Heart right ventricle (tissue), 16 donors: ENCODE data around the gene SUSD4. TPM values are rescaled to one million over a fixed set of nuclear protein-coding genes. Genes with fewer than 3 reads are reported as not detected.

ENCODE experiments used
- ATAC-seq, 8 donors: fragments of 200-7000 bp; cut with Tn5 transposase; one replicate each; pipeline ENCODE4 v1.9.1; 2020; ENCODE audit warnings: mild to moderate bottlenecking in 8 of 8, moderate library complexity in 8 of 8, moderate number of reproducible peaks in 1 of 8
- DNase-seq, 2 donors: peaks; one replicate each; pipeline ENCODE4 v3.0.0-alpha.2; 2020
- H3K27ac ChIP-seq, 10 donors: fragments of 200-600 bp; sonication (generic) in 2 of 10; one replicate each; pipeline versions ENCODE4 v1.5.0 to v1.8.0; 2020 to 2022; ENCODE audit warnings: mild to moderate bottlenecking in 3 of 10
- H3K27me3 ChIP-seq, 7 donors: fragments of 200-600 bp; one replicate each; pipeline ENCODE4 v1.8.0; 2021 to 2022; ENCODE audit warnings: mild to moderate bottlenecking in 2 of 7
- H3K36me3 ChIP-seq, 9 donors: fragments of 200-600 bp; sonication (generic) in 1 of 9; one replicate each; pipeline versions ENCODE4 v1.5.0 to v1.8.0; 2020 to 2022; ENCODE audit warnings: mild to moderate bottlenecking in 2 of 9
- H3K4me1 ChIP-seq, 9 donors: fragments of 200-600 bp; sonication (generic) in 1 of 9; one replicate each; pipeline versions ENCODE4 v1.5.0 to v1.8.0; 2020 to 2022; ENCODE audit warnings: mild to moderate bottlenecking in 4 of 9
- H3K4me3 ChIP-seq, 10 donors: fragments of 200-600 bp; sonication (generic) in 2 of 10; one replicate each; pipeline versions ENCODE4 v1.5.0 to v1.8.0; 2020 to 2022; ENCODE audit warnings: mild to moderate bottlenecking in 7 of 10, moderate library complexity in 2 of 10
- H3K9me3 ChIP-seq, 11 donors: fragments of 200-600 bp in 10 of 11; sonication (generic) in 2 of 11; one replicate each; pipeline versions ENCODE4 v1.5.0 to v1.8.0; 2013 to 2022; ENCODE audit warnings: mild to moderate bottlenecking in 2 of 11, control low read depth in 1 of 11, moderate library complexity in 1 of 11
- WGBS, 2 donors: extraction: QIAGEN DNeasy Blood & Tissue Kit; methylation state at CpG; one replicate each; pipeline ENCODE4 v1.1.7; 2013; ENCODE audit warnings: inconsistent platforms in 1 of 2; 5-methylcytosine and 5-hydroxymethylcytosine counted together
- intact Hi-C, 10 donors: fragments of 100-400 bp; cut with DNase I; formaldehyde crosslinking; loops; one replicate each; pipeline versions ENCODE4 v1.11.1 to v1.14.2; 2022
- polyA plus RNA-seq, 2 donors: library from polyadenylated mRNA; stranded (reverse); fragments of 200-250 nt; gene quantifications; one replicate each; pipeline ENCODE4 v1.2.3, GENCODE V29; 2013
- total RNA-seq, 10 donors: library from RNA; stranded (reverse); fragmentation: NEBNext Ultra II Directional in 3 of 10; extraction: Animal tissue kit (Norgen Biotek cat#: 25700) in 3 of 10; gene quantifications; one replicate each; pipeline versions ENCODE4 v1.2.1 to v1.2.4, GENCODE V29; 2021 to 2023
- TF ChIP-seq, protein P1 (sequence below), 9 donors: fragments of 200-600 bp; sonication (generic) in 2 of 9; IDR thresholded peaks; one replicate each; pipeline versions ENCODE4 v1.5.0 to v1.8.0; 2021 to 2022; ENCODE audit warnings: antibody characterized with exemption in 9 of 9, mild to moderate bottlenecking in 5 of 9, moderate library complexity in 1 of 9
- donor health status: Arrhythmogenic right ventricular cardiomyopathy.
- donor health status: ischemic (EF 13 %, LVEDD 7.1; RV severe dilation, severe dysfunction).
- donor health status: healthy with polysubstance abuse.
- donor health status: DM: no; HTN: yes; CAD: no.
- donor health status: DM: no; HTN: no; CAD: no.
- donor health status: ischemic (EF 25% LVEDD 6.9; RV normal size, moderate dysfunction).
- donor health status: ischemic (EF 25% LVEDD 5.7; RV mildly dilated, moderate dysfunction).
- donor health status: healthy.
- donor health status: DM: yes; HTN: yes; CAD: no.
- donor health status: Ischemic cardiomyopathy.
- donor health status: ischemic (EF 35%, LVEDD 5.7; RV mildly dilated, moderate dysfunction).
- donor health status: nonischemic (EF 11% LVEDD 7.7; RV severe dilation, severe dysfunction).
- donor health status: DM: yes; HTN: yes; CAD: no.
- donor health status: PGD.
- donor health status: ischemic (EF 29% LVEDD 5.4; RV normal size, mild dysfunction).
- donor health status: nonischemic (EF 23%, LVEDD 6.1; RV moderate dilation, normal function).

SUSD4 gene
- total and polyA plus RNA-seq, 12 donors, result 0.99 to 36.5 (median 6.2) TPM

DNA sequence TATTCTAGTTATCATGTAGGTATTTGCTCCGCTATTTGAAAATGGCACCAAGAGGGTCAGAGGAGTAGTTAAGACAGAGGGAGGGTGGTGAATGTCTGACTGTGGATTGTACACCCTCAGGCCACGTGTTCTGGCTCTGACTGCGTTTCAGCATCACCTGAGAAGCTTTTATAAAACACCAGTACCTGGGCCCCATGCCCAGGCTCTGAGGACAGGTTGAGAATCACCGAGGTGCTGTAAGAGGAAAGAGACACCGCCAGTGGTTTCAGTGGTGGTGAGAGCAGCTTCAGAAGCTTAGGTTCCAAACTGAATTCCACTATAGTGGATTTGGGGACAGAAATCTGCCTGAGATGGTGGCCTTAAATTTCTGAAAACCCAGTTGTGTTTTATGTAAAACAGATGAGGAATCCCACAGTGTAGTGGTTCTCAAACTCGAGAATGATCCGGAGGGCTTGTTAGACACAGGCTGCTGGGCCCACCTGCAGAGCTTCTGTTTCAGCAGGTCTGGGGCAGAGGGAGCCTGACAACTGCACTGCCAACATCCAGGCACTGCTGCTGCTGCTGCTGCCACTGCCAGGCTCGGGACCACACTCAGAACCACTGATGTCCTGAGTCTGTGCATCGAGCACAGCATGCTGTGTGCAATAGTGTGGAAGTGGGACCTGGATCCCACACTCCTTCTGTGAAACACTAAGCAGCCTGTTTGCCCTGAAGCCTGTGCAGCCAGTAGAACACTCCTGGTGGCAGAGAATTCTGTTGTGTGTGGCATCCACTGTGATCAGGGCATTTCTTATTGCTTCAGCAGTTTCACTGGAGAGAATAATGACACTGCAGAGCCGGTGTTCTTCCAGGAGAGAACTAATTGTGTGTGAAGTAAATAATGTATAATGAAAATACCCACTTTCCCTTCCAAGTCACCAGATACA is 98.7 kb downstream of the SUSD4 start:
- DNase-seq (no peak), ATAC-seq (no peak)
- Histone ChIP-seq H3K4me3 (no peak overlapping the region), H3K27ac (no peak overlapping the region), H3K4me1 (no peaks in the 10 kb centered on the region), H3K9me3 (no peaks in the 10 kb centered on the region), H3K27me3 (no peaks in the 10 kb centered on the region), H3K36me3 (no peaks in the 10 kb centered on the region)
- WGBS, 2 donors, result 79 to 87% methylated on average over 10 of the region's 10 CpGs
- intact Hi-C loops, result no loop called here
- TF ChIP-seq, protein P1, sequence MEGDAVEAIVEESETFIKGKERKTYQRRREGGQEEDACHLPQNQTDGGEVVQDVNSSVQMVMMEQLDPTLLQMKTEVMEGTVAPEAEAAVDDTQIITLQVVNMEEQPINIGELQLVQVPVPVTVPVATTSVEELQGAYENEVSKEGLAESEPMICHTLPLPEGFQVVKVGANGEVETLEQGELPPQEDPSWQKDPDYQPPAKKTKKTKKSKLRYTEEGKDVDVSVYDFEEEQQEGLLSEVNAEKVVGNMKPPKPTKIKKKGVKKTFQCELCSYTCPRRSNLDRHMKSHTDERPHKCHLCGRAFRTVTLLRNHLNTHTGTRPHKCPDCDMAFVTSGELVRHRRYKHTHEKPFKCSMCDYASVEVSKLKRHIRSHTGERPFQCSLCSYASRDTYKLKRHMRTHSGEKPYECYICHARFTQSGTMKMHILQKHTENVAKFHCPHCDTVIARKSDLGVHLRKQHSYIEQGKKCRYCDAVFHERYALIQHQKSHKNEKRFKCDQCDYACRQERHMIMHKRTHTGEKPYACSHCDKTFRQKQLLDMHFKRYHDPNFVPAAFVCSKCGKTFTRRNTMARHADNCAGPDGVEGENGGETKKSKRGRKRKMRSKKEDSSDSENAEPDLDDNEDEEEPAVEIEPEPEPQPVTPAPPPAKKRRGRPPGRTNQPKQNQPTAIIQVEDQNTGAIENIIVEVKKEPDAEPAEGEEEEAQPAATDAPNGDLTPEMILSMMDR (IDR thresholded peaks at IDR 0.05), result no peak

DNA sequence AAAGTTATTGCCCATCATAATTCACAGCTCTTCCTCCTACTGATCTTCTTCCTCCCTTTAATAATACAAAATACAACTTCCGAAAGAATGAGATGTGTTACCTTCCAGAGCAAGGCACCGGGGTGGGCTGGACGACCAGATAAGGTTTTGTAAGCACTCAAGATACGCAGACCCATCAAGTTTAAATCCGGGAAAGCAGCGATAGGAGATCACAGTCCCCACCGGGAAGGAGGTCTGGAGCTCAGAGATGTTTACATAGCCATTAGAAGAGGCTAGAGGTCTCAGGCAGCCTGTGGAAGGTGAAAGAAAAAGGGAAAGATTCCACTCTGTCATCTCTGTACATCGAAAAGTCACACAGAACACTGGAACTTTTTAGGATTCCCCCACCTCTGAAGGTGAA is 99.4 kb downstream of the SUSD4 start:
- Histone ChIP-seq H3K9me3 (no peaks in the 10 kb centered on the region), H3K27ac (no peak overlapping the region), H3K4me3 (no peak overlapping the region), H3K36me3 (no peaks in the 10 kb centered on the region), H3K27me3 (no peaks in the 10 kb centered on the region), H3K4me1 (no peaks in the 10 kb centered on the region)
- TF ChIP-seq, protein P1 (IDR thresholded peaks at IDR 0.05), result no peak
- DNase-seq (no peak), ATAC-seq (no peak)
- WGBS, 2 donors, result 40 to 58% methylated on average over 8 of the region's 8 CpGs
- intact Hi-C loops, result no loop called here

DNA sequence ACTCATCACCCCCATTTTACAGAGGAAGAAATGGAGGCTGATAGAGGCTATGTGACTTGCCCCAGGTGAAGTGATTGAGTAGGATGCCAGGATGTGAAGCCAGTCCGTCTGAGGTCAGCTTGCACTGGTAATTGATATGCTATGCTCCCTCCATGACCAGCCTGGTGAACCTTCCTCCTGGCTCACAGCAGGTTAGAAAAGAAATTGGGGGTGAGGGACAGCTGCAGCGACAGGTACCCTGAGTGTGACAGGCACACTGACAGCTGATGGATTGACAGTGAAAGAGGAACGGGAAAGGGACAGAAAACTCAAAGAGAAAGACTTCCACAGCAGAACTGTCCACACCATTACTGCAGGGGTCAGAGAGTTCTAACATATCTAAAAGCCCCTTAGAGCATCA is 102.1 kb downstream of the SUSD4 start:
- WGBS, 2 donors, result 78 to 87% methylated on average over 3 of the region's 3 CpGs
- Histone ChIP-seq H3K27me3 (no peaks in the 10 kb centered on the region), H3K4me3 (no peak overlapping the region), H3K4me1 (peaks cover 0 to 4% (median 0%) of the 10 kb centered on the region in 9 donors), H3K27ac (no peak overlapping the region), H3K9me3 (no peaks in the 10 kb centered on the region), H3K36me3 (no peaks in the 10 kb centered on the region)
- TF ChIP-seq, protein P1 (IDR thresholded peaks at IDR 0.05), result no peak
- no peak for DNase-seq
- ATAC-seq, result no peak
- intact Hi-C loops, result no loop called here

DNA sequence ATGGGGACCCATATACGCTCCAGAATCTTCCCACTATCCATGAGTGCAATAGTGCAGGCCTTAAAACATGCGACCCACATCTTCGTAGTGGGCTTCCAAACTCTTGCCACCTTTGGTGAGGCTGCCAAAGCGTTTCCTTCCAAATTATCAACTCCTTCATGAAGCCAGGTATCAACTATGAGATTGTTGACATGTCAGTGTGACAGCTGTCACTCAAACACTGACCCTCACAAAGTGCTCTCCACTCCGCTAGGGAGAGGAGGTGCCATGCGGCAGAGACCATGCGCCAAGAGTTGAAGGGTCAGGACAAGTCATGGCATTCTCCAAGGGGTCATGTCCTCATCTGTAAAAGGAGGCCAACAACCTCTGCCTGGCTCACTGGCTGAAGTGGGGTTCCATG is 103.3 kb downstream of the SUSD4 start:
- WGBS, 2 donors, result 95 to 96% methylated on average over 7 of the region's 7 CpGs
- Histone ChIP-seq H3K27ac (no peak overlapping the region), H3K4me3 (no peak overlapping the region), H3K36me3 (no peaks in the 10 kb centered on the region), H3K4me1 (peaks cover 0 to 4% (median 0%) of the 10 kb centered on the region in 9 donors), H3K9me3 (no peaks in the 10 kb centered on the region), H3K27me3 (no peaks in the 10 kb centered on the region)
- ATAC-seq (no peak), DNase-seq (no peak)
- intact Hi-C loops, result no loop called here
- TF ChIP-seq, protein P1 (IDR thresholded peaks at IDR 0.05), result no peak
